MM.1S (cell line): ENCODE data around the gene GJD2.

Source experiments
- DNase-seq: peaks from one replicate; pipeline ENCODE4 v3.0.0-alpha.2; 2015
- H2AFZ ChIP-seq: fragments of 300-600 bp; sonication (generic); 2 replicates; pipeline ENCODE4 v1.6.0; 2016; ENCODE audit warnings: antibody characterized with exemption, low read length
- H3F3A ChIP-seq: fragments of 300-600 bp; sonication (generic); 2 replicates; pipeline ENCODE4 v1.6.1; 2016; ENCODE audit warnings: mild to moderate bottlenecking, antibody characterized with exemption, low read length, moderate library complexity, mixed read lengths; ENCODE audit not compliant: insufficient read depth
- H3K27ac ChIP-seq: fragments of 300-600 bp; sonication (generic); 2 replicates; pipeline ENCODE4 v1.5.1; 2016; ENCODE audit warnings: mild to moderate bottlenecking, low read length
- H3K27me3 ChIP-seq: fragments of 300-600 bp; sonication (generic); replicated peaks from 2 replicates; pipeline ENCODE4 v1.6.0; 2016; ENCODE audit warnings: low read length; ENCODE audit not compliant: insufficient read depth
- H3K36me3 ChIP-seq: fragments of 300-600 bp; sonication (generic); replicated peaks from 2 replicates; pipeline ENCODE4 v1.6.1; 2016; ENCODE audit warnings: mild to moderate bottlenecking, low read length, mixed read lengths; ENCODE audit not compliant: insufficient read depth
- H3K4me1 ChIP-seq: fragments of 300-600 bp; sonication (generic); 2 replicates; pipeline ENCODE4 v1.6.1; 2016; ENCODE audit warnings: low read length, mixed read lengths
- H3K4me2 ChIP-seq: fragments of 300-600 bp; sonication (generic); 2 replicates; pipeline ENCODE4 v1.6.0; 2016; ENCODE audit warnings: low read depth, low read length
- H3K4me3 ChIP-seq: fragments of 300-600 bp; sonication (generic); 2 replicates; pipeline ENCODE4 v1.5.1; 2016; ENCODE audit warnings: low read length, mixed read lengths
- H3K79me2 ChIP-seq: fragments of 300-600 bp; sonication (generic); 2 replicates; pipeline ENCODE4 v1.6.1; 2016; ENCODE audit warnings: mixed run types, low read length, mixed read lengths
- H3K9ac ChIP-seq: fragments of 300-600 bp; sonication (generic); 2 replicates; pipeline ENCODE4 v1.6.1; 2016; ENCODE audit warnings: low read length, mixed read lengths
- H3K9me2 ChIP-seq: fragments of 300-600 bp; sonication (generic); replicated peaks from 2 replicates; pipeline ENCODE4 v1.6.1; 2016; ENCODE audit warnings: mild to moderate bottlenecking, low read length, mixed read lengths; ENCODE audit not compliant: insufficient read depth
- H3K9me3 ChIP-seq: fragments of 300-600 bp; sonication (generic); replicated peaks from 2 replicates; pipeline ENCODE4 v1.6.1; 2016; ENCODE audit warnings: mild to moderate bottlenecking, low read length, mixed read lengths; ENCODE audit not compliant: insufficient read depth
- H4K20me1 ChIP-seq: fragments of 300-600 bp; sonication (generic); 2 replicates; pipeline ENCODE4 v1.6.1; 2016; ENCODE audit warnings: mild to moderate bottlenecking, low read length, moderate library complexity, mixed read lengths; ENCODE audit not compliant: insufficient read depth
- EZH2 ChIP-seq: fragments of 300-600 bp; sonication (generic); optimal IDR thresholded peaks from 2 replicates; pipeline ENCODE3; 2017; ENCODE audit warnings: low read depth, mild to moderate bottlenecking, antibody characterized with exemption, low read length, mixed read lengths
- EZH2phosphoT487 ChIP-seq: fragments of 300-600 bp; sonication (generic); IDR thresholded peaks from 2 replicates; pipeline ENCODE4 v1.6.1; 2018; ENCODE audit warnings: antibody characterized with exemption, low read length
- TF ChIP-seq, protein P1 (sequence below): fragments of 300-600 bp; sonication (generic); IDR thresholded peaks from 2 replicates; pipeline ENCODE4 v1.5.1; 2016; ENCODE audit warnings: antibody characterized with exemption, low read length, mixed read lengths

GJD2 gene

DNA sequence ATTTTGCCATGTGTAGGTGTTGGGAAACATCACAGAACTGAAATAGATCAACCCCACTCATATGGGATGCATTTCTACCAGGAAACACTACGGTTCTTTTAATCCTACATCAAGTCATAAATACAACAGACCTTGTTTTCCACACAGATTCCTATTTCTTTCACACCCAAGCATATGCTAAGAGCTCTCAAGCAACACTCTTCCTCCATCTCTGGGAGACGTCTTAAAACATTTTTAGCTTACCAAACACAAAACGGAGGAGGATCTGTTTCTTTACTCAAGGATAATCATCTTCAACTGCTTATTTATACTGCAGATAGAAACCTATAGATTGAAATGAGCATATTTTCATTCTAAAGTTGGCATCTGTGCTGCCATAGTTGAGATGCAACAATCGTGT lies 5.1 kb downstream of the GJD2 start:
- H3K4me1 ChIP-seq = no peaks in the 10 kb centered on the region
- H3K4me3 ChIP-seq = no peak overlapping the region
- no peaks in the 10 kb centered on the region for H3K9me2 ChIP-seq
- H2AFZ ChIP-seq = no peak overlapping the region
- H3K36me3 ChIP-seq = no peaks in the 10 kb centered on the region
- H3K27ac ChIP-seq = no peak overlapping the region
- peaks cover 5% of the 10 kb centered on the region; the same call in 1 of the 2 replicates for H3K27me3 ChIP-seq
- no peak overlapping the region for H3K9ac ChIP-seq
- no peak for DNase-seq
- no peaks in the 10 kb centered on the region for H3K9me3 ChIP-seq
- TF ChIP-seq EZH2phosphoT487 (no peak), EZH2 (no peak)
- TF ChIP-seq, protein P1, sequence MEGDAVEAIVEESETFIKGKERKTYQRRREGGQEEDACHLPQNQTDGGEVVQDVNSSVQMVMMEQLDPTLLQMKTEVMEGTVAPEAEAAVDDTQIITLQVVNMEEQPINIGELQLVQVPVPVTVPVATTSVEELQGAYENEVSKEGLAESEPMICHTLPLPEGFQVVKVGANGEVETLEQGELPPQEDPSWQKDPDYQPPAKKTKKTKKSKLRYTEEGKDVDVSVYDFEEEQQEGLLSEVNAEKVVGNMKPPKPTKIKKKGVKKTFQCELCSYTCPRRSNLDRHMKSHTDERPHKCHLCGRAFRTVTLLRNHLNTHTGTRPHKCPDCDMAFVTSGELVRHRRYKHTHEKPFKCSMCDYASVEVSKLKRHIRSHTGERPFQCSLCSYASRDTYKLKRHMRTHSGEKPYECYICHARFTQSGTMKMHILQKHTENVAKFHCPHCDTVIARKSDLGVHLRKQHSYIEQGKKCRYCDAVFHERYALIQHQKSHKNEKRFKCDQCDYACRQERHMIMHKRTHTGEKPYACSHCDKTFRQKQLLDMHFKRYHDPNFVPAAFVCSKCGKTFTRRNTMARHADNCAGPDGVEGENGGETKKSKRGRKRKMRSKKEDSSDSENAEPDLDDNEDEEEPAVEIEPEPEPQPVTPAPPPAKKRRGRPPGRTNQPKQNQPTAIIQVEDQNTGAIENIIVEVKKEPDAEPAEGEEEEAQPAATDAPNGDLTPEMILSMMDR = no peak
- no peaks in the 10 kb centered on the region for H3K79me2 ChIP-seq
- H4K20me1 ChIP-seq = no peaks in the 10 kb centered on the region
- no peak overlapping the region for H3K4me2 ChIP-seq
- no peaks in the 10 kb centered on the region for H3F3A ChIP-seq

DNA sequence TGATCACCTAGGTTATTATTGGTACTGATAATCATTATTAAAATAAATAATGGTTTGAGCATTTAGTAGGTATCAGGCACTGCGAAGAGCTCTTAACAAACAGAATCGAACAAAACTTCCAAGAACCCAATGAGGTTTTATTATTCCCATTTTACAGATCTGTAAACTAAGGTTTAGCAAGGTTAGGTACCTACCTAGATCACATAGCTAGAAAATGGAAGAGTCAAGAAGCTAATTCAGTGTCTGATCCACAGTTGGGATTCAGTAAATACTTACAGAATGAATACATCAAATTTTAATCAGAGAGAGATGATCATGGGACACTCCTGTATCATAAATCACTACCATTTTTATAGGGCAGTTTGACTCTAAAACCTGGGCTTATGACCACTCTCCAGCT lies 15.5 kb downstream of the GJD2 start:
- H3K9ac ChIP-seq = no peak overlapping the region
- no peak for DNase-seq
- no peaks in the 10 kb centered on the region for H3F3A ChIP-seq

DNA sequence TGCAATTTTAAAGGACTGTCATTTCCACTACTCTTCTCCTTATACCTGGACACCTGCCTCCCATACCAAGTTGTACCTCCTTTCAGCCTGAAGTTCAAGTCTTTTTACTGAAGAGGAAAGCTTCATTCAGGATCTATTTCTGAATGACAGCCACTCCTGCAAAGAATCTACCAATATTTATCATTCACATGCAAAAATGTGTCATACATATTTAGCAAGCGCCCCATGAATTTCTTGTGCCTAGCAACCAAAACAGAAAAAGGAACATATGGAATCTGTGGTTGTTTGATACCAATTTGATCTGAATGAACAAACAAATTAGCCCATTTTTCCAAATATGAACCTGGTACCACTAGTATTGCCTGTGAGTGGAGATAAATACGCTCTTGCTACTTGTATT lies 16.8 kb downstream of the GJD2 start:
- Histone ChIP-seq H3K4me1 (no peaks in the 10 kb centered on the region), H3K9me3 (no peaks in the 10 kb centered on the region), H3K27me3 (no peaks in the 10 kb centered on the region), H3K9me2 (no peaks in the 10 kb centered on the region), H3K4me2 (no peak overlapping the region), H3F3A (no peaks in the 10 kb centered on the region), H4K20me1 (no peaks in the 10 kb centered on the region), H3K9ac (no peak overlapping the region), H3K79me2 (no peaks in the 10 kb centered on the region), H3K27ac (no peak overlapping the region), H2AFZ (no peak overlapping the region), H3K36me3 (no peaks in the 10 kb centered on the region), H3K4me3 (no peak overlapping the region)
- TF ChIP-seq EZH2phosphoT487 (no peak), EZH2 (no peak)
- TF ChIP-seq, protein P1 = no peak
- DNase-seq = no peak

More for the DNA sequence above, 15.5 kb downstream of the GJD2 start:
- Histone ChIP-seq H3K4me1 (no peaks in the 10 kb centered on the region), H2AFZ (no peak overlapping the region), H4K20me1 (no peaks in the 10 kb centered on the region), H3K79me2 (no peaks in the 10 kb centered on the region), H3K27me3 (no peaks in the 10 kb centered on the region), H3K4me2 (no peak overlapping the region), H3K27ac (no peak overlapping the region), H3K4me3 (no peak overlapping the region), H3K36me3 (no peaks in the 10 kb centered on the region), H3K9me3 (no peaks in the 10 kb centered on the region), H3K9me2 (no peaks in the 10 kb centered on the region)
- TF ChIP-seq EZH2phosphoT487 (no peak), EZH2 (no peak)
- TF ChIP-seq, protein P1 = no peak
